Measurements from ENCODE around the gene PDE5A. TPM values are rescaled to one million over a fixed set of nuclear protein-coding genes. Genes with fewer than 3 reads are reported as not detected.

The PDE5A gene
- total RNA-seq, 1 experiment from 2014 or later: 8.1 TPM

DNA sequence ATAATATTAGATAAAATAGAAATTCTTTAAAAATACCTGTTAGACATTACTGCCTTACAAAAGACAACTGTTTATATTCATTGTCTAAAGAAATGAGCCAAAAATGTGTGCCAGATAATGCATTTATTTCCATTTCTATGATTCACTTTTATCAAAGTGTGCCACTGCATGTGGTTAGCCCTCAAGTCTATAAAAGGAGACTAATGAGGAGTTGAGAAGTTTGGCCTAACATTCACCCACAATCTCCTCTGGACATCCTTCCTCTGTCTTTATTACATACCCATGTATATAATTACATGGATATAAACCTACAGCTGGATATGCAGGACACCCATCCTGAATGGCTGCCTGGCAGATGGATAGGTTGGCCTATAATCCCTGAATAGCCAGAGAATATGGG, 42.6 kb upstream of the PDE5A start:
- H3K27ac ChIP-seq (ENCODE audit: low read length): no peak overlapping the region
- intact Hi-C loops (cut with micrococcal nuclease): no loop called here
- no peak overlapping the region for H3K9ac ChIP-seq (ENCODE audit: low read length)
- H2AFZ ChIP-seq (ENCODE audit: low read length): no peak overlapping the region
- H3K9me2 ChIP-seq (replicated peaks; ENCODE audit: low read length): no peaks in the 10 kb centered on the region
- ATAC-seq (no peak), DNase-seq (no peak)
- no TSS peak for BruUV-seq (replicated peaks)
- no peaks in the 10 kb centered on the region for H3F3A ChIP-seq (ENCODE audit: low read length, unreplicated experiment)
- ChIA-PET CTCF (no interaction called here), POLR2A (ENCODE audit: unreplicated experiment) (no interaction called here)
- no peaks in the 10 kb centered on the region for H3K4me1 ChIP-seq (ENCODE audit: insufficient read depth, low read length)
- TF ChIP-seq EZH2 (IDR thresholded peaks at IDR 0.05; ENCODE audit: low read length, unreplicated experiment): no peak
- H3K9me3 ChIP-seq (ENCODE audit: low read length): no peaks in the 10 kb centered on the region
- H3K4me2 ChIP-seq (ENCODE audit: low read length): no peak overlapping the region
- H3K4me3 ChIP-seq (ENCODE audit: low read length): no peak overlapping the region
- H3K36me3 ChIP-seq (ENCODE audit: low read depth, low read length): no peaks in the 10 kb centered on the region
- no peaks in the 10 kb centered on the region for H3K79me2 ChIP-seq (ENCODE audit: low read length)
- no peaks in the 10 kb centered on the region for H3K27me3 ChIP-seq (ENCODE audit: low read length)
- H4K20me1 ChIP-seq (ENCODE audit: low read length): no peaks in the 10 kb centered on the region

DNA sequence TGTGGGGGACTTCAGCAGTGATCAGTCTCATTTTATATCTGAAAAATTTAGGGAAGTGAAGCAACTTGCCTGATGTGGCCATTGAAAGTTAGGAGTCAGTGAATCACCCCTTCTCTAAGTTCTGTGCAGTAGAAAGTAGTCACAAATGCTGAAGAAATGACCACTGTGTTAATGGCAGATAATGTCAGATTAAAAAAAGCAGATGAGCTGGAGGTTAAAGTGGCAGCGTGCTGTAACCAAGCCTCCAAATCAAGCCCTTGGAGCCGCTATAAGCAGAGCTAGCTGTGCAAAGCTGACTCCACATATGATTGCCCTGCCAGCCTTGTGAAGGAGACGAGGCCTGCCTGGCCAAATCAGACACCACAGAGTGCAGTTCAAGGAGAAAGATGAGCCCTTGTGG, 39.2 kb upstream of the PDE5A start:
- CTCF ChIA-PET: no interaction called here
- H2AFZ ChIP-seq (ENCODE audit: low read length): no peak overlapping the region

DNA sequence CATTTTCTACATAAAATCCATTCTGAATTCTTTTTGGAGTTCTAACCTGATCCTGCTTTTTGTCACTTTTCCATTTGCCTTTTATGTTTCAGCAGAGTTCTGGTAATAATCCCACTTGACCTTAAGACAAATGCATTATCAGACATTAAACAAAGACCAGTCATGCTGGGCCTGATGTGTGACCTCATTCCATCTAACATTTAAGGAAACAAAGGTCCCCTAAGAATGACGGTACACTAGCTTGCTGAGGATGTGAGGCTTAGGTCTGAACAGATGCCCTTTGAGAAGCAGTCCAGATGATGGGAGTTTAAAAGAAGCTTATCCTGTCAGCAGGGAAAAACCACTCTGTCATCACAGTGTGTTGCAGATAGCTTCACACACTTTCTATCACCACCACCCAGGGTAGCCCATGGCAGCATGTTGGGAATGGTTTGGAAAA, 38.1 kb upstream of the PDE5A start:
- H3K27me3 ChIP-seq (ENCODE audit: low read length): no peaks in the 10 kb centered on the region
- no TSS peak for BruUV-seq (replicated peaks)
- CTCF ChIA-PET: no interaction called here
- H3K27ac ChIP-seq (ENCODE audit: low read length): no peak overlapping the region
- no peaks in the 10 kb centered on the region for H3F3A ChIP-seq (ENCODE audit: low read length, unreplicated experiment)
- POLR2A ChIA-PET (ENCODE audit: unreplicated experiment): no interaction called here
- no peaks in the 10 kb centered on the region for H3K36me3 ChIP-seq (ENCODE audit: low read depth, low read length)
- H2AFZ ChIP-seq (ENCODE audit: low read length): no peak overlapping the region
- H3K9me2 ChIP-seq (replicated peaks; ENCODE audit: low read length): no peaks in the 10 kb centered on the region
- no peaks in the 10 kb centered on the region for H3K4me1 ChIP-seq (ENCODE audit: insufficient read depth, low read length)
- no peak overlapping the region for H3K4me2 ChIP-seq (ENCODE audit: low read length)
- no peak for ATAC-seq
- TF ChIP-seq EZH2phosphoT487 (IDR thresholded peaks at IDR 0.05; ENCODE audit: borderline replicate concordance, low read length) (no peak), EZH2 (IDR thresholded peaks at IDR 0.05; ENCODE audit: low read length, unreplicated experiment) (no peak)
- TF ChIP-seq, protein P1, sequence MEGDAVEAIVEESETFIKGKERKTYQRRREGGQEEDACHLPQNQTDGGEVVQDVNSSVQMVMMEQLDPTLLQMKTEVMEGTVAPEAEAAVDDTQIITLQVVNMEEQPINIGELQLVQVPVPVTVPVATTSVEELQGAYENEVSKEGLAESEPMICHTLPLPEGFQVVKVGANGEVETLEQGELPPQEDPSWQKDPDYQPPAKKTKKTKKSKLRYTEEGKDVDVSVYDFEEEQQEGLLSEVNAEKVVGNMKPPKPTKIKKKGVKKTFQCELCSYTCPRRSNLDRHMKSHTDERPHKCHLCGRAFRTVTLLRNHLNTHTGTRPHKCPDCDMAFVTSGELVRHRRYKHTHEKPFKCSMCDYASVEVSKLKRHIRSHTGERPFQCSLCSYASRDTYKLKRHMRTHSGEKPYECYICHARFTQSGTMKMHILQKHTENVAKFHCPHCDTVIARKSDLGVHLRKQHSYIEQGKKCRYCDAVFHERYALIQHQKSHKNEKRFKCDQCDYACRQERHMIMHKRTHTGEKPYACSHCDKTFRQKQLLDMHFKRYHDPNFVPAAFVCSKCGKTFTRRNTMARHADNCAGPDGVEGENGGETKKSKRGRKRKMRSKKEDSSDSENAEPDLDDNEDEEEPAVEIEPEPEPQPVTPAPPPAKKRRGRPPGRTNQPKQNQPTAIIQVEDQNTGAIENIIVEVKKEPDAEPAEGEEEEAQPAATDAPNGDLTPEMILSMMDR (conservative IDR thresholded peaks at IDR 0.05; ENCODE audit: low read depth, low read length): no peak
- DNase-seq: no peak
- H3K9ac ChIP-seq (ENCODE audit: low read length): no peak overlapping the region
- intact Hi-C loops (cut with micrococcal nuclease): no loop called here
- no peaks in the 10 kb centered on the region for H3K9me3 ChIP-seq (ENCODE audit: low read length)
- H3K4me3 ChIP-seq (ENCODE audit: low read length): no peak overlapping the region
- no peaks in the 10 kb centered on the region for H4K20me1 ChIP-seq (ENCODE audit: low read length)
- no peaks in the 10 kb centered on the region for H3K79me2 ChIP-seq (ENCODE audit: low read length)

More for the DNA sequence above, 39.2 kb upstream of the PDE5A start:
- Histone ChIP-seq H3K27ac (ENCODE audit: low read length) (no peak overlapping the region), H3K79me2 (ENCODE audit: low read length) (no peaks in the 10 kb centered on the region), H3K9me3 (ENCODE audit: low read length) (no peaks in the 10 kb centered on the region), H3K9me2 (replicated peaks; ENCODE audit: low read length) (no peaks in the 10 kb centered on the region), H3F3A (ENCODE audit: low read length, unreplicated experiment) (no peaks in the 10 kb centered on the region), H3K36me3 (ENCODE audit: low read depth, low read length) (no peaks in the 10 kb centered on the region), H4K20me1 (ENCODE audit: low read length) (no peaks in the 10 kb centered on the region), H3K9ac (ENCODE audit: low read length) (no peak overlapping the region), H3K4me3 (ENCODE audit: low read length) (no peak overlapping the region), H3K4me1 (ENCODE audit: insufficient read depth, low read length) (no peaks in the 10 kb centered on the region), H3K27me3 (ENCODE audit: low read length) (no peaks in the 10 kb centered on the region), H3K4me2 (ENCODE audit: low read length) (no peak overlapping the region)
- ATAC-seq: no peak
- DNase-seq: no peak
- no peak for TF ChIP-seq EZH2phosphoT487 (IDR thresholded peaks at IDR 0.05; ENCODE audit: borderline replicate concordance, low read length)
- TF ChIP-seq, protein P1 (conservative IDR thresholded peaks at IDR 0.05; ENCODE audit: low read depth, low read length): no peak
- no peak for TF ChIP-seq EZH2 (IDR thresholded peaks at IDR 0.05; ENCODE audit: low read length, unreplicated experiment)
- intact Hi-C loops (cut with micrococcal nuclease): no loop called here
- BruUV-seq (replicated peaks): no TSS peak
- POLR2A ChIA-PET (ENCODE audit: unreplicated experiment): no interaction called here
